HG03457 (cell line): ENCODE data around the gene C2orf42.
"Not testable (repeated sequence)": the region's sequence is repeated elsewhere in the genome, so short reads cannot be mapped to it uniquely, and the experiment has no call there.

ENCODE experiments used
- ATAC-seq: cut with Tn5 transposase; IDR thresholded peaks from one replicate; pipeline ENCODE4 v1.9.1; 2021; ENCODE audit warnings: moderate number of reproducible peaks; ENCODE audit not compliant: unreplicated experiment

Gene C2orf42

GRCh38 chr2:70190418-70191243 is at the start of gene C2orf42:
Gene C2orf42, minus strand, starts transcription at chr2:70191019. Its CDS starts 9,034 bp downstream, at chr2:70181985.
- peak; percentile 69 for ATAC-seq

DNA sequence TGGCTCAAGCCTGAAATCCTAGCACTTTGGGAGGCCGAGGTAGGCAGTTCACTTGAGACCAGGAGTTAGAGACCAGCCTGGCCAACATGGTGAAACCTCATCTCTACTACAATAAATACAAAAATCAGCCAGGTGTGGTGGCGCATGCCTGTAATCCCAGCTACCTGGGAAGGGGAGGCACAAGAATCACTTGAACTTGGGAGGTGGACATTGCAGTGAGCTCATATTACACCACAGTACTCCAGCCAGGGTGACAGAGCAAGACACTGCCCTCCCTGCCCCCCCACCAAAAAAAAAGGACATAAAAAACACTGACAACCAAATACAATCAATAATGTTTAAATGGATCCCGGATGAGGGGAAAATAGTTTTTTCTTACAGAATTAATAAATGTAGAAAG is 49.8 kb upstream of the C2orf42 start:
- no peak for ATAC-seq

DNA sequence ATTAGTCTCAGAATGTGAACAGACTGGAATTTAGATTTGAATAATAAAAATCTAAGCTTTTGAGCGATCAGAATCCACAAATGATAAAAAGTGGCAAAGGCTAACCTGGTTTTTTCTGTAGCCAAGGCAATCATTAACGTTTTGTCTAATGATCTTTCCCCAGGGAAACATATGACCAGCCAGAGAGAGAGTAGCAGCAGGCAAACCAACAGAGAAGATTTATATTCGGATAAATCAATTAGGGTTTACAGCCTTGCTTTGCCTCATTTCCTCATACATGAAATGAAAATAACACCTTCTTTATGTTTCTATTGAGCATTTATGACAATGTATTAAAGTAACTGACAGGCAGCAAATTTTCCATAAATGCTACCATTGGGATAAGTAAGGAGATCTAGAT is 43.1 kb upstream of the C2orf42 start:
- no peak for ATAC-seq

GRCh38 chr2:70226781-70227180 is 36.0 kb upstream of the C2orf42 start:
- no peak for ATAC-seq

GRCh38 chr2:70223305-70223704 is 32.5 kb upstream of the C2orf42 start:
- not testable (repeated sequence) for ATAC-seq

DNA sequence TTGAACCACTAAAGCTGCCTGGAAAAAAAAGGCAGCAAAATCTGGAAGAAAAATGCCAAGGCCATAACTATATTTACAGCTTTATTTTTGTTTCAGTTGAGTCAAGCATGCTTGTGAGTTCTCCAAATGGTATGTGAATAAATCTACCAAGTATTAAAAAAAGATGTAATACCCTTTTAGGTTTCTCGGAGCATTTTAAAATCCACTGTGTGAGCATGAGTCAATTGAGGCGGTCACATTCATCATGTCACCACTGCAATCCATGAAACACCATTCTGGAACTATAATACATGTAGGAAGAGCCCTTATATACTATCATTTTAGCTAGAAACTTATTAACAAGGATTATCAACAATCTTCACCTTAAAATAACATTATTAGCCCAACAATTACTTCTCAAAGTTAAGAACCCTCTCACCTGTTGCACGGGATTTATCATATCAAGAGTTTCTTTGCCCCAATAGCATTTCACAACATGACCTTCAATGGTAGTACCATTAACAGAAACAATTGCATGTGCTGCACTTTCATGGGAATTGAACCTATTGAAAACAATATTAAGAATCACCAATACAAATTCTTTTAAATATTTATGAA is 24.2 kb upstream of the C2orf42 start:
- no peak for ATAC-seq

DNA sequence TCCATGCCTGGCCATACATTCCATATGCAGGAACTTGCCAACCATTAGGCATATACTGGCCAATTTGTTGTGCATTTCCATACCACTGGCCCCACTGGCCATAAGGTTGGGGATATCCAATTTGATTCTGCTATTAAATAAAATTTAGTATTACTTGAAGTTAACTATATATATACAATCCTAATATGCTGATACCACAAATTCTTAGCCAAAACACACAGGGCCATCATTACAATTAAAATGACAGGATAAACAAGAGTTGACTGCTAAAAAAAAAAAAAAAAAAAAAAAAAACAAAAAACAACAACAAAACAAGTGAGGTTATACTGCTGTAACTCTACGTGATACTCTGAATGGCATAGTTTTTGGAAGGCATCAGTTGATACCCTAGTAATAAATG is 23.5 kb upstream of the C2orf42 start:
- ATAC-seq: no peak

DNA sequence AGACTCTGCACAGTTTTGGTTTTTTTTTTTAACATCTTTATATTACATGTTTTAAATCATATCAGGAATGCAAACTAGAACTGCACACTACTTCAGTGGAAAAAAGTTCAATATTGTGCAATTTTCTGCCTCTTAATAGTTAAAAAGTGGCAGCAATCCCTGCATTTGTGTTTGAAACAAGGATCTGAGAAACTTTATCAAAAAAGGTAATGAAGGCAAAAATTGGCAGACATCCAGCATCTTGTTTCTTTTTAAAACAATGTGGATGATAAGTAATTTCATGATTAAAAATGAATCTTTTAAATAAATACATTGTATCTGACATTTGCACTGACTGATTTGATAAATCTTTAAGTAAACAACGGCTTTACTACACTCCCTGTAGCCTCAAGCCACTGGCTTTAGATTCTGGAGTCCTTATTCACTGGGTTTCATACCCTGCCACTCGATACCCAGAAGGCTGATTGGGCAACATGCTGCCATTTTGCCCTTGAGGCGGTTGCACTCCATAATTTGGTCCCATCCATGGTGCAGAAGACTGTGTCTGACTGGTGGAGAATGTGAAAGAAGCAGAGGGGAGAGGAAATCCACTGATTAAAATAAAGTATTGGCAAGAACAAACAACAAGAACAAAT is 21.6 kb upstream of the C2orf42 start:
- ATAC-seq: no peak

GRCh38 chr2:70211595-70211994 is 20.8 kb upstream of the C2orf42 start:
- ATAC-seq: no peak

GRCh38 chr2:70204452-70204851 is 13.6 kb upstream of the C2orf42 start:
- no peak for ATAC-seq

GRCh38 chr2:70203086-70203485 is 12.3 kb upstream of the C2orf42 start:
- ATAC-seq: no peak

DNA sequence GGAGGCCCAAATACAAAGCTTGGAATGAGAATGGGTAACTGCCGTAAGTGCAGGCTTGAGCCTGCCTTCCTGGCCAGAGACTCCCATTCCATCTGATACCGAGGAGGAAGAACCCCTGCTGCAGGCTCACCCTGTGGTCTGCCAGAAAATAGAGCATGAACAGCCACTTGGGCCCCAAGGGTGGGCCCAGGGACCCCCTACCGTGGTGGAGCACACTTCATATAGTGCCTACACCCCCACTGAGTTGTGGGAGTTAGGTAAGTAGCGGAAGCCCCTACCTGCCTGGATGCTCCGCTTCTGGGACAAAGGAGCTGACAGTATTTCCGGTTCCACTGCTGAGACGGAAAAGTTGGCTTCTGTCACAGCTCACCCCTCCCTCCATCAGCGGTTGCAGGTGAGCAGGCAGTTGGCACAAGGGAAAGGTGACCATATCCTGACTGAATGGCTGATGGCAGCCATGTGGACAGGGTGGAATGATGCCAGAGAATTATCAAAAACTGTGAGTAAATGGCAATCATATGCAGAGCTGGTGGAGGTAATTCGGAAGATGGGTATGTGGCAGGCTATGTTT is 11.5 kb upstream of the C2orf42 start:
- ATAC-seq: no peak

- ATAC-seq: no peak
Measured at GRCh38 chr2:70201831-70202230, 11.0 kb upstream of the C2orf42 start.

DNA sequence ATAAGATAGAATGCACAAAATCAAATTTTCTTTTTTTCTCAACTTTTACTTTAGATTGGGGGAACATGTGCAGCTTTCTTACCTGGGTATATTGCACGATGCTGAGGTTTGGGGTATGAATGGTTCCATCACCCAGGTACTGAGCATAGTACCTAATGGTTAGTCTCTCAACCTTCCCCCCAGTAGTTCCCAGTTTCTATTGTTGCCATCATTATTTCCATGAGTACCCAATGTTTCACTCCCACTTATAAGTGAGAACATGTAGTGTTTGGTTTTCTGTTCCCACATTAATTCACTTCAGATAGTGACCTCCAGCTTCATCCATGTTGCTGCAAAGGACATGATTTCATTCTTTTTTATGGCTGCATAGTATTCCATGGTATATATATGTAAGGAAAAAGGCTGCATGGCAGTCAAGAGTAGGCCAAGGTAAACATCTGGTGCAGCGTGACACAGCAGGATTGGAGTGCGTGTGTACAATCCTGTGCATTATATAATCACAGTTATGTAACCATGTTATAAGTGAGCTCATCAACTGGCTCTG is 10.5 kb upstream of the C2orf42 start:
- ATAC-seq: no peak

DNA sequence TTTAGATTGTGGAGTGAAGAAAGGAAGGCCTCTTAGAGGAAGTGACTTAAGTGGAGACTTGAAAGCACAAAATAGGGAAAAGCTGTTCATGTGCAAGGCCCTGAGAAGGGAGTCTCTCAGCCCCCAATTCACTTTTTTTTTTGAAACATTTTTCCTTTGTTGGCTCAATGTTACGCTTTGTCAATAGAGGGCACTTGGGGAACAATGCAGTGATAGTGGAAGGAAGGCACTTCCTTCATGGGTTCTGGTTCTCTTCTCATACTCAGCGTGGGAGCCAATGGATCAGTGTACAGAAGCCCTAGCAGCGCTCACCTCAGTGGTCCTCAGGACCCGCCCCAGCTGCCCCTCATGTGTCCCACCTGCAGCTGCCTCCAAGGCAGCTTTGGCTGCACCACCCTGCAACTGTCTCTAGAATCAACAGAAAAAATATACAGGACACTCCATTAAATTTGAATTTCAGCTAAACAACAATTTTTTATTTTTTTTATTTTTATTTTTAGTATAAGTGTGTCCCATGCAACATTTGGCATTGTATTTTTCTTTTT is 8.6 kb upstream of the C2orf42 start:
- no peak for ATAC-seq

DNA sequence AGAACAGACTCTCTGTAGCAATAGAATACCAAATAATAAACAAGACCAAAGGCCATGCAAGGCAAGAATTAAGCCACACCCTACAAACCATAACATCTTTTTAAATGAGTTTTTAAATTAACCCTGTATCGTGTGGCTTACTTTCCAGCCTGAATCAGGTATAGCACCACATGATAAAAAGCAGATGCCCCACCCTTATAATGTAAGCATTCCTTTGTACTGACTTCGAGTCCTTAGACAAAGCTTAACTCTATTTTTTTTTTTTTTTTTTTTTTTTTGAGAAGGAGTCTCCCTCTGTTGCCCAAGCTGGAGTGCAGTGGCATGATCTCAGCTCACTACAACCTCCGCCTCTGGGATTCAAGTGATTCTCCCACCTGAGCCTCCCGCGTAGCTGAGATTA is 1.7 kb upstream of the C2orf42 start:
- ATAC-seq: no peak

- no peak for ATAC-seq
Measured at GRCh38 chr2:70191244-70191735, 471 bp upstream of the C2orf42 start.

DNA sequence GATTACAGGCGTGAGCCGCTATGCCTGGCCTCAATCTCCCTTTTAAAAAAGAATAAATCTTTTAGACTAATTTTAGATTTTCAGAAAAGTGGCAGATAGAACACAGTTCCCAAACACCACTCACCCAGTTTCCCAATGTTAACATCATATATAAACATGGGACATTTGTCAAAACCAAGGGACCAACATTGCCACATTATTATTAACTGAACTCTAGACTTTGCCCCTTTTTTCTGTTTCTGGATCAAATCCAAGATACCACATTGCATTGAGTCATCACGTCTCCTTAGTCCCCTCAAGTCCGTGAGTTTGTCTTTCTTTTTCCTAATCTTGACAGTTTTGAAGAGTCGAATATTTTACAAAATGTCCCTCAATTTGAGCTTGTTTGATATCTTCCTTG is 2.4 kb downstream of the C2orf42 start:
- ATAC-seq: no peak

DNA sequence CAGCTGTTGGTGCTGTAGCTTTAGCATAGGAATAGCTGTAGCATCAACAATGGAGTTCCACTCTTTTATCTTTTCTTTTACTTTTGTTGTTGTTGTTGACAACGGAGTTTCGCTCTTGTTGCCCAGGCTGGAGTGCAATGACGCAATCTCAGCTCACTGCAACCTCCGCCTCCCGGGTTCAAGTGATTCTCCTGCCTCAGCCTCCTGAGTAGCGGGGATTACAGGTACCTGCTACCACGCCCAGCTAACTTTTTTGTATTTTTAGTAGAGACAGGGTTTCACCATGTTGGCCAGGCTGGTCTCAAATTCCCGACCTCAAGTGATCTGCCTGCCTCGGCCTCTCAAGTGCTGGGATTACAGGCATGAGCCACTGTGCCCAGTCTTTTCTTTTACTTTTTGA is 3.6 kb downstream of the C2orf42 start:
- ATAC-seq: not testable (repeated sequence)

DNA sequence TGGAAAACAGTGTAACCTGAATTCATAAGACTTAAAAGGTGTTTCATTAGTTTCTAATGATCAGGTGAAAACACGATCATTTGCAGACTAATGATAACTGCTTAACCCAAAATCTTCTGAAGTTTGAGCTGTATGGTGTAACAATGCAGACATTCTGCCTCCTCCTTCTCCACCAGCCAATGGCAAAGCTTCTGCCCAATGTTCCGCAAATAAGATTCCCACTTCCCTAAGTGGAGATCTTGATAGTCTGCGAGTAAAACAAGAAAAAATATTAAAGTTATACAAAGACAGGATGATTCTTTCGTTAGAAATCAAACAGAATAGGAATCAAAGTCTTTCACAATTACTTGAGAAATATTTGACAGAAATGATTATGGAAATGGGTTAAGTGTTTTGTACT is 8.1 kb downstream of the C2orf42 start:
- ATAC-seq: no peak

GRCh38 chr2:70181363-70181956 is 9.4 kb downstream of the C2orf42 start:
- ATAC-seq: no peak
